ENCODE measurements around the gene SEMA5A. TPM values are rescaled to one million over a fixed set of nuclear protein-coding genes. Genes with fewer than 3 reads are reported as not detected.

Gene SEMA5A
- total RNA-seq, 1 donor from 2014 or later, result 13.8 TPM

DNA sequence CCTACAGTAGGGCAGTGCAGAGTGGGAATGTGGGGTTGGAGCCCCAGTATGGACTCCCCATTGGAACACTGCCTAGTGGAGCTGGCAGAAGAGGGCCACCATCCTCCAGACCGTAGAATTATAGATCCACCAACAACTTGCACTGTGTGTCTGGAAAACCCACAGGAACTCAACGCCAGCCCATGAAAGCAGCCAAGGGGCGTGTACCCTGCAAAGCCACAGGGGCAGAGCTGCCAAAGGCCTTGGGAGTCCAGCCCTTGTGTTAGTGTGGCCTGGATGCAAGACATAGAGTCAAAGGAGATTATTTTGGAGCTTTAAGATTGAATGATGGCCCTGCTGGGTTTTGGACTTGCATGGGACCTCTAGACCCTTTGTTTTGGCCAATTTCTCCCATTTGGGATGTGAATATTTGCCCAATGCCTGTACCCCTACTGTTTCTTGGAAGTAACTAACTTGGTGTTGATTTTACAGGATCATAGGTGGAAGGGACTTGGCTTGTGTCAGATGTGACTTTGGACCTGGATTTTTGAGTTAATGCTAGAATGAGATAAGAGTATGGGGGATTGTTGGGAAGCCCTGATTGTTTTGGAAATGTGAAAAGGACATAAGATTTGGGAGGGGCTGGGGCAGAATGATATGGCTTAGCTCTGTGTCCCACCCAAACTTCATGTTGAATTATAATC, 266.8 kb downstream of the SEMA5A start:
- TF ChIP-seq EZH2 (IDR thresholded peaks at IDR 0.05; ENCODE audit: insufficient read depth, low read length), result no peak
- TF ChIP-seq, protein P1, sequence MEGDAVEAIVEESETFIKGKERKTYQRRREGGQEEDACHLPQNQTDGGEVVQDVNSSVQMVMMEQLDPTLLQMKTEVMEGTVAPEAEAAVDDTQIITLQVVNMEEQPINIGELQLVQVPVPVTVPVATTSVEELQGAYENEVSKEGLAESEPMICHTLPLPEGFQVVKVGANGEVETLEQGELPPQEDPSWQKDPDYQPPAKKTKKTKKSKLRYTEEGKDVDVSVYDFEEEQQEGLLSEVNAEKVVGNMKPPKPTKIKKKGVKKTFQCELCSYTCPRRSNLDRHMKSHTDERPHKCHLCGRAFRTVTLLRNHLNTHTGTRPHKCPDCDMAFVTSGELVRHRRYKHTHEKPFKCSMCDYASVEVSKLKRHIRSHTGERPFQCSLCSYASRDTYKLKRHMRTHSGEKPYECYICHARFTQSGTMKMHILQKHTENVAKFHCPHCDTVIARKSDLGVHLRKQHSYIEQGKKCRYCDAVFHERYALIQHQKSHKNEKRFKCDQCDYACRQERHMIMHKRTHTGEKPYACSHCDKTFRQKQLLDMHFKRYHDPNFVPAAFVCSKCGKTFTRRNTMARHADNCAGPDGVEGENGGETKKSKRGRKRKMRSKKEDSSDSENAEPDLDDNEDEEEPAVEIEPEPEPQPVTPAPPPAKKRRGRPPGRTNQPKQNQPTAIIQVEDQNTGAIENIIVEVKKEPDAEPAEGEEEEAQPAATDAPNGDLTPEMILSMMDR (IDR thresholded peaks at IDR 0.05; ENCODE audit: insufficient read depth, low read depth, low read length), result no peak
- Histone ChIP-seq H3K36me3 (ENCODE audit: insufficient read depth, low read length) (no peaks in the 10 kb centered on the region), H3K4me2 (ENCODE audit: low read length) (no peak overlapping the region), H3K4me3 (ENCODE audit: insufficient read depth, low read depth, low read length) (no peak overlapping the region), H3K27me3 (ENCODE audit: insufficient read depth, low read length) (no peaks in the 10 kb centered on the region), H3K27ac (ENCODE audit: low read depth, low read length) (no peak overlapping the region), H2AFZ (ENCODE audit: low read depth, low read length) (no peak overlapping the region), H3K9me3 (ENCODE audit: insufficient read depth, low read depth, low read length) (no peaks in the 10 kb centered on the region), H4K20me1 (ENCODE audit: insufficient read depth, low read length) (no peaks in the 10 kb centered on the region), H3K9ac (ENCODE audit: low read length) (no peak overlapping the region), H3K79me2 (ENCODE audit: insufficient read depth, low read length) (no peaks in the 10 kb centered on the region), H3K4me1 (ENCODE audit: insufficient read depth, low read length) (no peaks in the 10 kb centered on the region)
- Mint-ChIP-seq H3K36me3 (ENCODE audit: low read depth, unreplicated experiment) (peaks cover 5% of the 10 kb centered on the region), H3K9me3 (ENCODE audit: unreplicated experiment) (peaks cover 11% of the 10 kb centered on the region), H3K27ac (ENCODE audit: unreplicated experiment) (no peak overlapping the region), H3K27me3 (ENCODE audit: low read depth, unreplicated experiment) (no peaks in the 10 kb centered on the region), H3K4me3 (ENCODE audit: unreplicated experiment) (no peak overlapping the region), H3K4me1 (ENCODE audit: low read depth, unreplicated experiment) (no peaks in the 10 kb centered on the region)
- FAIRE-seq (no peak), DNase-seq (ENCODE audit: low read depth) (no peak)

DNA sequence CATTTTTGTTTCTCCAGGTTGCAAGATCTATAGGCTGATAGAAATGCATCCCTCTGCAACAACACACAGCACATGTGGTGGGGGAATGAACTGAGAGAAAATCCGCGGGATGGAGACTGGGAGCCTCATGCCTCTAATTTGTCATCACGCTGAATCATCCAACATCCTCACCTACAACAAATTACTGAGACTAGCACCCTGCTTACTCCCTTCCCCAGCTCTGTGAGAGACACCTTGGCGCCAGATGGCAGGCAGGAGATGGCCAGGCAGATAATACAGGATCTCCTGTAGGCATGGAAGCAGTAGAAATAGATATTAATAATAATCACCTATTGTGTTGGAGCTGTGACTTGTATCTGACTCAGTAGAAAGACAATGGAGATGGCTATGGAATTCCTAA, 276.9 kb downstream of the SEMA5A start:
- peaks cover 20% of the 10 kb centered on the region for H3K4me1 ChIP-seq (ENCODE audit: insufficient read depth, low read length)
- TF ChIP-seq, protein P1 (IDR thresholded peaks at IDR 0.05; ENCODE audit: insufficient read depth, low read depth, low read length), result no peak
- TF ChIP-seq EZH2 (IDR thresholded peaks at IDR 0.05; ENCODE audit: insufficient read depth, low read length), result no peak
- peak overlapping the region; percentile 4 for H3K4me2 ChIP-seq (ENCODE audit: low read length)
- H3K4me3 ChIP-seq (ENCODE audit: insufficient read depth, low read depth, low read length), result no peak overlapping the region
- Mint-ChIP-seq H3K36me3 (ENCODE audit: low read depth, unreplicated experiment) (no peaks in the 10 kb centered on the region), H3K27ac (ENCODE audit: unreplicated experiment) (no peak overlapping the region), H3K9me3 (ENCODE audit: unreplicated experiment) (no peaks in the 10 kb centered on the region), H3K4me1 (ENCODE audit: low read depth, unreplicated experiment) (peaks cover 22% of the 10 kb centered on the region), H3K4me3 (ENCODE audit: unreplicated experiment) (no peak overlapping the region), H3K27me3 (ENCODE audit: low read depth, unreplicated experiment) (no peaks in the 10 kb centered on the region)
- H2AFZ ChIP-seq (ENCODE audit: low read depth, low read length), result no peak overlapping the region
- no peak for FAIRE-seq
- H3K27me3 ChIP-seq (ENCODE audit: insufficient read depth, low read length), result no peaks in the 10 kb centered on the region
- no peaks in the 10 kb centered on the region for H3K9me3 ChIP-seq (ENCODE audit: insufficient read depth, low read depth, low read length)
- no peaks in the 10 kb centered on the region for H4K20me1 ChIP-seq (ENCODE audit: insufficient read depth, low read length)
- H3K27ac ChIP-seq (ENCODE audit: low read depth, low read length), result no peak overlapping the region
- H3K36me3 ChIP-seq (ENCODE audit: insufficient read depth, low read length), result no peaks in the 10 kb centered on the region
- peak; percentile 26 for DNase-seq (ENCODE audit: low read depth)
- no peak overlapping the region for H3K9ac ChIP-seq (ENCODE audit: low read length)
- no peaks in the 10 kb centered on the region for H3K79me2 ChIP-seq (ENCODE audit: insufficient read depth, low read length)

DNA sequence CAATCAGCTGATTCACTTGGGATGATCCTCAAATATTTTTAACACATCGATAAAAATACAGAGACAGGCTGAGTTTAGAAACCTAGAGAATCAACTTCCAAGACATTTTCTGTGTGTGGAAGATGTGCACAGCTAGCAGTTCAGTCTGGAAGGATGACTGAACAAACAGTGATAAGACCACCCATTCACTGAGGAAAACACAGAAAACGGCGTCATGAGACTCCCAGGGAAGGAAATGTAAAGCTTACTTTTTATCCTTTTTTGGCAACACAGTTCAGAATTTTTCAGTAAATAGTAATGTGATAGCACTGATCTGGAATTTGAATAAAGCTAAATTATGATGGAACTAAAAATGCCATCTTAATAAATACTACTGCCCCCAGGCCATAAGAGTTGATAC, 277.6 kb downstream of the SEMA5A start:
- Histone ChIP-seq H3K9ac (ENCODE audit: low read length) (no peak overlapping the region), H3K36me3 (ENCODE audit: insufficient read depth, low read length) (no peaks in the 10 kb centered on the region), H3K4me3 (ENCODE audit: insufficient read depth, low read depth, low read length) (no peak overlapping the region), H3K79me2 (ENCODE audit: insufficient read depth, low read length) (no peaks in the 10 kb centered on the region), H4K20me1 (ENCODE audit: insufficient read depth, low read length) (no peaks in the 10 kb centered on the region), H3K4me2 (ENCODE audit: low read length) (no peak overlapping the region), H3K27me3 (ENCODE audit: insufficient read depth, low read length) (no peaks in the 10 kb centered on the region), H2AFZ (ENCODE audit: low read depth, low read length) (no peak overlapping the region), H3K4me1 (ENCODE audit: insufficient read depth, low read length) (peaks cover 20% of the 10 kb centered on the region), H3K27ac (ENCODE audit: low read depth, low read length) (no peak overlapping the region), H3K9me3 (ENCODE audit: insufficient read depth, low read depth, low read length) (no peaks in the 10 kb centered on the region)
- DNase-seq (ENCODE audit: low read depth) (no peak), FAIRE-seq (no peak)
- Mint-ChIP-seq H3K4me1 (ENCODE audit: low read depth, unreplicated experiment) (peaks cover 22% of the 10 kb centered on the region), H3K9me3 (ENCODE audit: unreplicated experiment) (no peaks in the 10 kb centered on the region), H3K4me3 (ENCODE audit: unreplicated experiment) (no peak overlapping the region), H3K27me3 (ENCODE audit: low read depth, unreplicated experiment) (no peaks in the 10 kb centered on the region), H3K27ac (ENCODE audit: unreplicated experiment) (no peak overlapping the region), H3K36me3 (ENCODE audit: low read depth, unreplicated experiment) (no peaks in the 10 kb centered on the region)
- TF ChIP-seq, protein P1 (IDR thresholded peaks at IDR 0.05; ENCODE audit: insufficient read depth, low read depth, low read length), result no peak
- TF ChIP-seq EZH2 (IDR thresholded peaks at IDR 0.05; ENCODE audit: insufficient read depth, low read length), result no peak

Data from astrocyte (in vitro differentiated cells and primary cell).